Stimulated activated CD4-positive, alpha-beta T cell treated with anti-CD3 and anti-CD28 coated beads, Interleukin-1b, Interleukin-23, amount 100 ng/mL, for 4 hours (primary cell): ENCODE data around the gene JPH4.
"Not testable (repeated sequence)": the region's sequence is repeated elsewhere in the genome, so short reads cannot be mapped to it uniquely, and the experiment has no call there.

Experiments
- DNase-seq, 2 donors: peaks; one replicate each; pipeline ENCODE4 v3.0.0-alpha.2; 2020; ENCODE audit warnings: low read depth in 2 of 2

Gene JPH4

DNA sequence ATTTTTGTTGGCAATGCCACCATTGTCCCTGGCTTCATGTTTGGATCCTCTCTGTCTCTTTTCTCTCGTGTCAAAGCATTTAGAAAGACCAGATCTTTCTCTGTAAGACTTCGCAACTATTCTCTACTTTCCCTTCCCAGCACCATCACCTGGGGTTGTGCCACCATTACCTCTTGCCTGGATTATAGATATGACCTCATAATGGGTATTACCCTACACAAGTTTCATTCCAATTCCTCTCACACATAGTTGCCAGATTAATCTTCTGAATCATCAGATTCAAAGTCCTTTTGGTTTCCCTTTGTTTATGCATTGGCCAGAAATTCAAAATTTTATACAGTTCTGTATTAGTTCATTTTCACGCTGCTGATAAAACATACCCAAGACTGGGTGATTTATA lies 30.4 kb upstream of the JPH4 start:
- no peak for DNase-seq

DNA sequence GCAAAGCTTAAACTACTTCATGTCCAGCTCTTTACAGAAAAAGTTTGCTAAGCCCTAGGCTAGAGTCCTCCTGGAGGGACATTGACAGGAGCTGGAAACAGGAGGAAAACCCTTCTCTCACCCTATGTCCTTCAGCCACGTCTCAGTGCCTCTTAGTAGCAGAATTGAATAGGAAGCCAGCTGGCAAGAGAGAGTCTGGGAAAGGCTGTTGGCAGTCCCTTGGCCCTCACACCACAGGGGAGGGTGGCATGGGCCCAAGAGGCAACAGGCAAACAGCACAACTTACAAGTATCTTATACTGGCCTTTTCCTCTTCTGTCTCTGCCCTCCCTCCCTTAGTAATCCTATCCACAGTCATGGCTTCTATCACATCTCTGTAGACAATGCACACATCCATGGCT lies 29.9 kb upstream of the JPH4 start:
- no peak for DNase-seq

DNA sequence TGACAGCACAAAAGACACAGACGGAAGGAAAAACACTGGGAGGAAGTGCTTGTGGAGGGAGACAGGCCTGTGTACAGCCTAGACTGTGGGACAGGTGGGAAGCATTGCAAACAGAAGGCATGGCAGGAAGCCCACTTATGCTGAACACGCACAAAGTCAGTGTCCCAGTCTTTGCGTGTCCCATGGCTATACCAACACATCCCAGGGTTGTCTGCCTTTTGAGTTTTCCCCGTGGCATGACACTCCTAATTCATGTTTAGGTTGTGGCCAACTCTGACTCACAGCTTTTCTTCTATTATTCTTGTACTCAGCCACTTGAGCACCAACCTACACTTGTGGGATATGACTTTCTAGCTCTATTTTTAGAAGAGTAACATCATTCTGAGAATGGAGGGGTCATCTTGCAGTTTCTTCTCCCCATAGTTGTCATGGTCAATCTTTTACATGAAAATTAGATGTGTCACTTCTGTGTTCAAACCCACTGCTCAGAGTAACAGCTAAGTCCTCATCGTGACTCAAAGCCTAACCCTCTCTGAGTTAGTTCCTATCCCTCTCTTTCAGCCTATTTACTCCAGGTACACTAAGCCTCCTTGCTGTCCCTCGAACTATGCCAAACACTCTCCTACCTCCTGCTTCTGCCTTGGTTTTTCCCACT lies 27.5 kb upstream of the JPH4 start:
- no peak for DNase-seq

DNA sequence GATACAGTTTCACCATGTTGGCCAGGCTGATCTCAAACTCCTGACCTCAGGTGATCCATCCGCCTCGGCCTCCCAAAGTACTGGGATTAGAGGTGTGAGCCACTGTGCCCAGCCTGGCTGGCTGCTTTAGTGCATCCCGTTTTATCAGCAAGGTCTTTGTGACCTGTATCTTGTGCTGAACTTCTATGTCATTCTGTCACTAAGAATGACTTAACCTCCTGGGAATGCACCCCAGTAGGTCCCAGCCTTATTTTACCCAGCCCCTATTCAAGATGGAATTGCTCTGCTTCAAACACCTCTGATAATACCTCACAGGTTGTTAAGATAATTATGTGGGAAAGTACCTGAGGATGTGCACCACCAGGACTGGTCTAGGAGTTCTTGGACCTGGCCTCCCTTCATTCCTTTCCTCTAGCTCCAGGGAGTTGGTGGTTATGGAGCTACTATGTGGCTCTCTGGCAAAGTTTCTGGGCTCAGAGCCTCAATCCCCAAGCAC lies 26.1 kb upstream of the JPH4 start:
- DNase-seq = no peak

DNA sequence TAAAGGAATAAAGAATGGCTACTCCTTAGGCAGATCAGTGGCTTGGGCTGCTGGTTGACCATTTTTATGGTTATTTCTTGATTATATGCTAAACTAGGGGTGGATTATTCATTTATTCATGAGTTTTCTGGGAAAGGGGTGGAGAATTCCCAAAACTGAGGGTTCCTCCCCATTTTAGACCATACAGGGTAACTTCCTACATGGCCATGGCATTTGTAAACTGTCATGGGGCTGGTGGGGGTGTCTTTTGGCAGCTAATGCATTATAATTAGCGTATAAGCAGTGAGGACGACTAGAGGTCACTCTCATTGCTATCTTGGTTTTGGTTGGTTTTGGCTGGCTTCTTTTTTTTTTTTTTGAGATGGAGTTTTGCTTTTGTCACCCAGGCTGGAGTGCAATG lies 25.6 kb upstream of the JPH4 start:
- DNase-seq = no peak

DNA sequence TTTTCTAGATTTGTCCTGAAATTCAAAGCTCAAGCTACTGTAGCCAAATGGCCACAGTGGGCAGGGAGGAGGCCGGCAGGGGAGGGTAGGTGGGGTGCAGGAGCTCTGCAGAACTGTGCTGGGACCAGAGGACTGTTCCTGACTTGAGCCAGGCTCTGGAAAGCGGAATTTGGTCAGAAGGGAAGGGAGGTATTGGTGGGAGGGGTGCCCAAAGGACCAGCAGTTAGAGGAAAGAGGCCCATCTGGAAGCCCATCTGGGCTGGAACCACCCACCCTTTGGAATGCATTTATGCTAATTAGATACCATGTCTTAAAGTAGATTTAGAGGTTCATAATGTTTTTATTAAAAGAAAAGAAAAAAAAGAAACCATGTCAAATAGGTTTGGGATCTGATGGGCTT lies 24.5 kb upstream of the JPH4 start:
- no peak for DNase-seq

DNA sequence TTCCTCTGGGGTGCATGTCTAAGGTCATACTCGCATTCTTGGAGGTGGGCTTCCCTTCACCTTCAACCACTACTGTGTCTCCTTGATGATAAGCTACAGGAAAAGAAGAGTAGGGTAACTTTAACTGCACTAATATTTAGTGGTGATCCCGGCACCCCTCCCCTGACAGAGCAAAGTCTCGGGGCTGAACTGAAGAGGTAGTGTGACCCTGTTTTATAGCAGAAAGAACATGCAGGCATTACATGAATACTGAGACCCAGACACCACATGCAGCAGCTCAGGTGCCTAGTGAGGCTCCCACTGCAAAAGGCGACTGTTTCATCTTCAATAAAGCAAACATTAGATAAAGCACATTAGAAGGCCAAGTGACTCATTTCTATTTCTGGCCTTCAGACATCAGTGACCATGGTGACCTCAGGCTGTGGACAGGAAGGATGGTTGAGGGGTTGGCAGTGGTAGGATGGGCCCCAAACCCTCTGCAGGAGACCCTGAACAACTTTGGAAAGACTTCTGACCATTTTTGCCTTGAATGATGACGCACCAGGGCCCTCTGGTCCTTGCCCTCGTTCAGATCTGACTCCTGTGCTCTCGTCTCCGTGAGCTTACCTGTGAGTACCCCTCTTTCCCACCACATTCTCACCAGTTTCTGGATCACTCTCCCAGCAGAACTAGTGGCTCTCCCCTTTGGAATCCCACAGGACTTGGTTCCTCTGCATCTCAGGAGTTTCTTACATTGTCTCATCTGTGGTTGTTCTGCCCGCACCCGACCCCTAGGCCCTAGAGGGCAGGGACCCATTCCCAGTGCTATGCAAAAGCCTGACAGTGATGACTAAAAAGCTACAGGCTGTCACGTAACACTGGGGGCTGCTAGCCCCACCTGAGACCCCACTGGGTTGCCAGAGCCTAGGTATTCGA lies 23.8 kb upstream of the JPH4 start:
- DNase-seq = no peak

DNA sequence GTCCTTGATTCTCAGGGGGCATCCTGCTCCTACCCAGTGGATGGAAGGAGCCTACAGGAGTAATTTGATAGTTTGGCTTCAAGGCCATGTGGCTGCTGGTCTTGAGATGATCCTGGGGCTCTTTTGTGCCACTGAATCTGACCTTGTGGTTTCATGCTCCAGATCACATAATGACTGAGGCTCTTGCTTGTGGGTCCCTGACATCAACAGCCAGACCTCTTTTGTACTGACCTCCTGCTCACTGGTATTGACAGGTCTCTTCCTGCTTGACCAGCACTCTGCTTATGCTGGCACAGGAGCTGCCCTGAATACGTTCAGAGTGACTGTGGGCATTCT lies 23.2 kb upstream of the JPH4 start:
- no peak for DNase-seq

DNA sequence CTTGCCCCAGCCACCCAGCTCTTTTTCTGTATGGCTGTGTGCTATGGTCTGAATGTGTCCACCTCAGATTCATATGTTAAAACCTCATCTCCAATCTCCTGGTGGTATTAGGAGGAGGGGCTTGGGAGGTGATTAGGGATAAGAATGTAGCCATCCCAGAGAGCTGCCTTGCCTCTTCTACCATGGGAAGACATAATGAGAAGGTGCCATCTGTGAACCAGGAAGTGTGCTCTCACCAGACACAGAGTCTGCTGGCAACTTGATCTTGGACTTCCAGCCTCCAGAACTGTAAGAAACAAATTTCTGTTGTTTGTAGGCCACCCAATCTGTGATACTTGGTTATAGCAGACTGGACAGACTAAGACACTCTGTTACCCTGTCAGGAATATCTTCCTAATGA lies 22.8 kb upstream of the JPH4 start:
- no peak for DNase-seq

DNA sequence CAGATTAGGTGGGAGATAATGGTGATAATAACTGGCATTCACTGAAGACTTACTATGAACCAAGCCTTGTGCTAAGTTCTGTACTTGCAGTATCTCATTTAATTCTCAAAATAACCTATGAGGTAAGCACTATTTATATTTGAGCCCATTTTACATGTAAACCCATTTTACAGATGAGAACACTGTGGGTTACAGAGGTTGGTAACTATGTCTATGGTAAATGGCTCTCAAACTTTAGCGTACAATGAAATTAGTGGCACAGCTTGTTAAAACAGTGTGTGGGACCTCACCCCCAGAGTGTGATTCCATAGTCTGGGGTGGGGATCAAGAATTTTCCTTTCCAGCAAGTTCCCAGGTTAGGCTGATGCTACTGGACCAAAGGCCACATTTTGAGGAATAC lies 22.2 kb upstream of the JPH4 start:
- DNase-seq = no peak

DNA sequence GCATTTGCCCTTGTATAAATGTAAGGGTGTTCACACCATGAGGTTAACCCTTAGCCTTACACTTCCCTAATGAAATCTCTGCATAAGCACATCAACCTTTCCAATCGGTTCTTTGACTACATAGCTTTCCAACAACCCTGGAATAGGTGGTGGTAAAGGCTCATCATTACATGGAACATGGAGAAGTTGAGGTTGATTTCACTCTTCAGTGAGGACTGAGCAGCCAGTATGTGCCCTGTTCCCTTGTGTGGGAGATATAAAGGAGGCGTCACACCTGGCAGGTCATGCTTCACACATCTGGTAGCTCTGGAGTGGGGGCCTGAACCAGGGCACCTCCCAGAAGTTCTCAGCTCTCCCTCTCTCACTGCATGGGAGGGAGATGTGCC lies 21.7 kb upstream of the JPH4 start:
- no peak for DNase-seq

DNA sequence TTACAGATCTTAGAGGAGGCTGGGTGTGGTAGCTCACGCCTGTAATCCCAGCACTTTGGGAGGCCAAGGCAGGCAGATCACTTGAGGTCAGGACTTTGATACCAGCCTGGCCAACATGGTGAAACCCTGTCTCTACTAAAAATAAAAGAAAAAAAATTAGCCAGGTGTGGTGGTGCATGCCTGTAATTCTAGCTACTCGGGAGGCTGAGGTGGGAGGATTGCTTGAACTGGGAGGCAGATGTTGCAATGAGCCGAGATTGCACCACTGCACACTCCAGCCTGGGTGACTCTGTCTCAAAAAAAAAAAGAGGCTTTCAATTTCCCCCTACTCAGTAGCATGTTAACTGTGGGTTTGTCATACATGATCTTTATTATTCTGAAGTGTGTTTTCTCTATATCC lies 15.6 kb upstream of the JPH4 start:
- not testable (repeated sequence) for DNase-seq

DNA sequence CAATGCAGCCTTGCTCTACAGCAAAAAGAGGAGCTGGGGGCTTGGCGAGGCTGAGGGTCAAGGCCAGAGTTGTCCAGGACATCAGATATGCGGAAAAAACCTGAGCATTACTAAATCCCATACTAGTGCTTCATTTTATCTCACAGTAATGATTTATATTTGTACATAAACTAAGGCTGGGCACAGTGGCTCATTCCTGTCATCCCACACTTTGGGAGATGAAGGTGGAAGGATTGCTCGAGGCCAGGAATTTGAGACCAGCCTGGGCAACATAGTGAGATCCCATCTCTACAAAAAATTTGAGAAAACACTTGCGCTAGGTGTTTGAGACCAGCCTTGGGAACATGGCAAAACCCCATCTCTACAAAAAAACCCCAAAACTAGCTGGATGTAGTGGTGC lies 11.6 kb upstream of the JPH4 start:
- DNase-seq = no peak

DNA sequence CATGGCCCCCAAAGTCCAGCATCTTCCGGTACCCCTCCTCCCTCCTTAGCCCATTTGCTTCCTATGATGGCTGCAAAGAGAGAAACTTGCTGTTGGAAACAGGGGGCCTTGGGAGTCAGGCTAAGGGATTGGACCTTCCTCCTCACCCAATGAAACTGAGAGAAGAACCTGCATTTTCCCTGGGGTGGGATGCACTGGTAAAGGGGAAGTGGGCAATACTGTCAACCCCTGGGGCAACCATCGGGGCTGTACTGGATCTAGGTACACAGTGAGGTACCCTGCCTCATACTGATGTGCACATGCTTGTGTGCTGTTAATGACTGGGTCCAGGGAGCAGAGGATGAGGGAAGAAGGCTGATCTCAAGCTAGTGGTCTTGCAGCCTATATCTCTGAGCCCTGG lies 11.0 kb upstream of the JPH4 start:
- no peak for DNase-seq

DNA sequence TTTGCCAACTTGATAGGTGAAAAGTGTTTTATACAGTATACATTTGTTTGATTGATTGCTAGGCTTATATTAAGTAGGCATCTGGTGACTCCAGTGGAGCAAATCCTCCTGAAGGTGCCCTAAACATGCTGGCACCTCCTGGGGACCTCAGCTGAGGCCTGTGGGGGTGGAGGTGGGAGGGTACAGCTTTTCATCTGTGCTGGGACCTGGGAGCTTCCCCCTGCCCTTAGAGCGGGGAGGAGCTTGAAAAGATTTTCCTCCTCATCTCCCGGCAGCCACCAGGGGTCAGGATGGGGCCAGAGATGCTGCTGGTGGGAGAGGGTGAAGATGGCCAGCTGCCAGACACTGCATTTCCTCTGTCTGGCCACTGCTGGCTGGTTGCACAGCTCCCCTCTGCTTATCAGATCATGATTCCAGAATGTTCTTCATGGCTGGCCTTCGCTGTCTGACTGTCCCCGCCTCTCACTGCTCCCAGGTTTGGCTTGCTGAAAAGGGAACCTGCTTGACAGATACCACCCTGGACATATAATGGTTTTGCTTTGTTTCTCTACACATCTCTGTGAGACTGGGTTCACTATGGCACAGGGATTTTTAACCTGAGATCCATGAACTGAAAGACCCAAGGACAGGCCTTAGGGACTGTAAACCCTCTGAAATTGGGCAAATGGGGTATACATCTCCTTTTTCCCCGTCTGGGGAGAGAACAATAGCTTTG lies 10.5 kb upstream of the JPH4 start:
- peak; percentile 52 to 68 for DNase-seq

DNA sequence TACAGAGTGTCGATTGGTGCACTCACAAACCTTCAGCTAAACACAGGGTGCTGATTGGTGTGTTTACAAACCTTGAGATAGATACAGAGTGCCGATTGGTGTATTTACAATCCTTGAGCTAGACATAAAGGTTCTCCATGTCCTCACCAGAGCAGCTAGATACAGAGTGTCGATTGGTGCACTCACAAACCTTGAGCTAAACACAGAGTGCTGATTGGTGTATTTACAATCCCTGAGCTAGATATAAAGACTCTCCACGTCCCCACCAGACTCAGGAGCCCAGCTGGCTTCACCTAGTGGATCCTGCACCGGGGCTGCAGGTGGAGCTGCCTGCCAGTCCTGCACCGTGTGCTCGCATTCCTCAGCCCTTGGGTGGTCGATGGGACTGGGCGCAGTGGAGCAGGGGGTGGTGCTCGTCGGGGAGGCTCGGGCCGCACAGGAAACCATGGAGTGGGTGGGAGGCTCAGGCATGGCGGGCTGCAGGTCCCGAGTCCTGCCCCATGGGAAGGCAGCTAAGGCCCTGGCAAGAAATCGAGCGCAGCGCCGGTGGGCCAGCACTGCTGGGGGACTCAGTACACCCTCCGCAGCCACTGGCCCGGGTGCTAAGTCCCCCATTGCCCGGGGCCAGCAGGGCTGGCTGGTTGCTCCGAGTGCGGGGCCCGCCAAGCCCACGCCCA lies 6.1 kb upstream of the JPH4 start:
- not testable (repeated sequence) for DNase-seq

DNA sequence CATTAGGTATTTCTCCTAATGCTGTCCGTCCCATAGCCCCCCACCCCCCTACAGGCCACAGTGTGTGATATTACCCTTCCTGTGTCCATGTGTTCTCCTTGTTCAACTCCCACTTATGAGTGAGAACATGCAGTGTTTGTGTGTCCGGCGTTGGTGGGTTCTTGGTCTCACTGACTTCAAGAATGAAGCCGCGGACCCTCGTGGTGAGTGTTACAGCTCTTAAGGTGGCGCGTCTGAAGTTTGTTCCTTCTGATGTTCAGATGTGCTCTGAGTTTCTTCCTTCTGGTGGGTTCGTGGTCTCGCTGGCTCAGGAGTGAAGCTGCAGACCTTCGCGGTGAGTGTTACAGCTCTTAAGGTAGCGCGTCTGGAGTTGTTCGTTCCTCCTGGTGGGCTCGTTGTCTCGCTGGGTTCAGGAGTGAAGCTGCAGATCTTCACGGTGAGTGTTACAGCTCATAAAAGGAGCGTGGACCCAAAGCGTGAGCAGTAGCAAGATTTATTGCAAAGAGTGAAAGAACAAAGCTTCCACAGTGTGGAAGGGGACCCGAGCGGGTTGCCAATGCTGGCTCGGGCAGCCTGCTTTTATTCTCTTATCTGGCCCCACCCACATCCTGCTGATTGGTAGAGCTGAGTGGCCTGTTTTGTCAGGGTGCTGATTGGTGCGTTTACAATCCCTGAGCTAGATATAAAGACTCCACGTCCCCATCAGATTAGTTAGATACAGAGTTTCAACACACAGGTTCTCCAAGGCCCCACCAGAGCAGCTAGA lies 5.4 kb upstream of the JPH4 start:
- not testable (repeated sequence) for DNase-seq

DNA sequence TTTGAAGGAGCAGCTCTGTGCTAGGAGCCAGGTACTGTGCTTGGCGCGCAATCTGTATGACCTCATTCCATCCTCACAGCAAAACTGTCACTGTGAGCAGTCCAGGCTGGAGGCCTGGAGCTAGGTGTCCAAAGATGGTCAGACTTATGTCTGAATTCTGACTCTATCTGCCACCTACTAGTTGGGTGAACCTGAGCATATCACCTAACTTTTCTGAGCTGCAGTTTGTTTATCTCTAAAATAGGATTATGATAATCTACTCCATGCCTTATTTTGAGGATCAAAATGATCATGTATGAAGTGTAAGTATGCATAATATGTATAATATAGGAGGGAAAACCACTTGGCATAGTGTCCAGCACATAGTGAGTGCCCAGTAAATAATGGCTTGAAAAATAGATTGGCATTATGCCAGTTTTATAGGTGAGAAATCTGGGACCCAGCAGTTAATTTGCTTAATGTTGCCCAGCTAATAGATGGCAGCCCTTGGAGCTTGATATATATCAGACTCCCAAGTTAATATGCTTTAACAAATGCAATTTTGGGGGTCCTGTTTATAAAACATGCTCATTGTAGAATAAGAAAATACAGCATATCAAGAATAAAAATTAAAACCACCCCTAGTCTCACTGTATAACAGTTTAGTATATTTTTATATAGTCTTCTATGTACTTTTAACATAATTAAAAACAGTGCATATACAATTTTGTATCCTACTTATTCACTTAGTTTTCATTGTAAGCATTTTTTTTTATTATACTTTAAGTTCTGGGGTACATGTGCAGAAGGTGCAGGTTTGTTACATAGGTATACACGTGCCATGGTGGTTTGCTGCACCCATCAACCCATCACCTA lies 4.5 kb upstream of the JPH4 start:
- no peak for DNase-seq

DNA sequence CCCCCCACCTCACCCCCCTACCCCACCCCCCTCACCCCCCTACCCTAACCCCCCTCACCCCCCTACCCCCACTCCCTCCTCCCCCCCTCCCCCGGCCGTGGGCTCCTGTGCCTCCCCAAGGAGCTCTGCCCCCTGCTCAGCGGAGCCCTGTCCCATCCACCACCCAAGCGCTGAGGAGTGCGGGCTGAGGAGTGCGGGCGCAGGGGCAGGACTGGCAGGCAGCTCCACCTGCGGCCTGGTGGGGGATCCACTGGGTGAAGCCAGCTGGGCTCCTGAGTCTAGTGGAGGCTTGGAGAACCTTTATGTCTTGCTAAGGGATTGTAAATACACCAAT lies 2.3 kb upstream of the JPH4 start:
- DNase-seq = no peak

DNA sequence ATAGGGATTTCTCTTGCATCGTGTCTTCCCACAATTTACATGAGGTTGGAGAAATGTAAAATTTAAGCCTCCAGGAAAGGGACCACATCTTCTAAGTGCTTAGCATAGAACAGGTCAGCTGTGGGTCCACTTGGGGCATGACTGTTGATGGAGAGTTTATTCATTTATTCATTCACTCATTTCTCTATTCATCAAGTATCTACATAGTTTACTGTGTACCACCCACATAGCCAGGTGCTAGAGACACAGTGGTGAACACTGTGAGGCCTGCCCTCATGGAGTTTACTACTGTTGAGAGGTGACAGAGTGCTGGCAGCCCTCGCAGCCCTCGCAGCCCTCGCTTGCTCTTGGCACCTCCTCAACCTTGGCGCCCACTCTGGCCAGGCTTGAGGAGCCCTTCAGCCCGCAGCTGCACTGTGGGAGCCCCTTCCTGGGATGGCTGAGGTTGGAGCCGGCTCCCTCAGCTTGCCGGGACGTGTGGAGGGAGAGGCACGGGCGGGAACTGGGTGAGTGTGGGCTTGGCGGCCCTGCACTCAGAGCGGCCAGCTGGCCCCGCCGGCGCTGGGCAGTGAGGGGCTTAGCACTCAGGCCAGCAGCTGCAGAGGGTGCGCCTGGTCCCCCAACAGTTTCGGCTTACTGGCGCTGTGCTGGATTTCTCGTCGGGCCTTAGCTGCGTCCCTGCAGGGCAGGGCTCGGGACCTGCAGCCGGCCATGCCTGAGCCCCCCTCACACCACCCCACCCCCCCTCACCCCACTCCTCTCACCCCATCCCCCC lies 1.7 kb upstream of the JPH4 start:
- DNase-seq = no peak
